SK-N-SH (cell line): ENCODE results near the gene AGMO. TPM values are rescaled to one million over a fixed set of nuclear protein-coding genes. Genes with fewer than 3 reads are reported as not detected.

Source experiments
- CTCF ChIA-PET: fragments of 300-600, 350-600 bp; formaldehyde crosslinking; extraction: SDS; loops from one replicate; lab custom pipeline; 2021; lab: Yijun Ruan, JAX
- POLR2A ChIA-PET: fragments of 350-600 bp; sonication (Branson Sonifier 250); formaldehyde crosslinking; extraction: SDS; loops from one replicate; lab custom pipeline; 2020; ENCODE audit warnings: antibody characterized with exemption, inconsistent platforms; lab: Yijun Ruan, JAX
- DNase-seq: peaks from one replicate; pipeline ENCODE4 v3.0.0; 2012
- H2AFZ ChIP-seq: fragments of 200-600 bp; sonication (generic); 2 replicates; pipeline ENCODE4 v1.8.1; 2016; ENCODE audit warnings: antibody characterized with exemption, mild to moderate bottlenecking, low read depth
- H3F3A ChIP-seq: fragments of 200-600 bp; sonication (generic); replicated peaks from 2 replicates; pipeline ENCODE3; 2016; ENCODE audit warnings: antibody characterized with exemption, mild to moderate bottlenecking; ENCODE audit not compliant: insufficient read depth
- H3K27ac ChIP-seq, 2 experiments: fragments of 200-500 bp in 1 of 2; fragments of 200-600 bp in 1 of 2; sonication (Bioruptor generic) in 1 of 2; sonication (generic), shearing (Covaris generic) in 1 of 2; 2 replicates each; pipeline versions ENCODE4 v1.5.1 to v1.6.1; 2014 to 2016; ENCODE audit warnings: low read depth in 2 of 2, inconsistent platforms in 1 of 2, low read length in 1 of 2, mild to moderate bottlenecking in 1 of 2, mixed read lengths in 1 of 2
- H3K27me3 ChIP-seq: fragments of 200-600 bp; sonication (generic), shearing (Covaris generic); 2 replicates; pipeline ENCODE4 v1.6.1; 2016; ENCODE audit warnings: mixed run types; ENCODE audit not compliant: insufficient read depth
- H3K36me3 ChIP-seq, 2 experiments: fragments of 200-500 bp in 1 of 2; fragments of 200-600 bp in 1 of 2; sonication (Bioruptor generic) in 1 of 2; sonication (generic) in 1 of 2; replicated peaks in 1 of 2; 2 replicates each; pipeline versions ENCODE3 to v1.5.1; 2014 to 2016; ENCODE audit warnings: low read length in 1 of 2, mild to moderate bottlenecking in 1 of 2; ENCODE audit not compliant: insufficient read depth in 2 of 2, control insufficient read depth in 1 of 2
- H3K4me1 ChIP-seq, 2 experiments: fragments of 200-500 bp in 1 of 2; fragments of 200-600 bp in 1 of 2; sonication (Bioruptor generic) in 1 of 2; sonication (generic), shearing (Covaris generic) in 1 of 2; 2 replicates each; pipeline versions ENCODE4 v1.5.1 to v1.6.1; 2014 to 2016; ENCODE audit warnings: low read depth in 1 of 2, low read length in 1 of 2, mixed run types in 1 of 2; ENCODE audit not compliant: insufficient read depth in 2 of 2, control insufficient read depth in 1 of 2
- H3K4me2 ChIP-seq: fragments of 200-600 bp; sonication (generic), shearing (Covaris generic); 2 replicates; pipeline ENCODE4 v1.6.1; 2017; ENCODE audit warnings: mixed run types
- H3K4me3 ChIP-seq, 2 experiments: fragments of 200-500 bp in 1 of 2; fragments of 200-600 bp in 1 of 2; sonication (Bioruptor generic) in 1 of 2; sonication (generic), shearing (Covaris generic) in 1 of 2; 2 replicates each; pipeline versions ENCODE4 v1.5.1 to v1.8.1; 2014 to 2016; ENCODE audit warnings: low read depth in 2 of 2, inconsistent platforms in 1 of 2, low read length in 1 of 2, mild to moderate bottlenecking in 1 of 2, mixed read lengths in 1 of 2, moderate library complexity in 1 of 2
- H3K79me2 ChIP-seq: fragments of 200-600 bp; sonication (generic); 2 replicates; pipeline ENCODE4 v1.8.1; 2017; ENCODE audit warnings: mild to moderate bottlenecking; ENCODE audit not compliant: insufficient read depth
- H3K9ac ChIP-seq: fragments of 200-600 bp; sonication (generic); 2 replicates; pipeline ENCODE4 v1.6.1; 2017; ENCODE audit warnings: mixed run types
- H3K9me2 ChIP-seq: fragments of 200-600 bp; sonication (generic); 2 replicates; pipeline ENCODE4 v1.6.1; 2017; ENCODE audit warnings: mixed run types
- H3K9me3 ChIP-seq: fragments of 200-600 bp; sonication (generic); 2 replicates; pipeline ENCODE4 v1.6.1; 2017; ENCODE audit warnings: mixed run types, mild to moderate bottlenecking, moderate library complexity
- H4K20me1 ChIP-seq: fragments of 200-600 bp; sonication (generic); 2 replicates; pipeline ENCODE4 v1.6.1; 2017; ENCODE audit warnings: mild to moderate bottlenecking, mixed run types; ENCODE audit not compliant: insufficient read depth
- ELF1 ChIP-seq: IDR thresholded peaks from 2 replicates; pipeline ENCODE4 v1.4.0; 2012
- GATA2 ChIP-seq: sonication (generic); formaldehyde crosslinking; IDR thresholded peaks from 2 replicates; pipeline ENCODE4 v1.5.0; 2020; ENCODE audit warnings: mild to moderate bottlenecking, missing genetic modification reagents
- IRF3 ChIP-seq: fragments of 150-350 bp; IDR thresholded peaks from 2 replicates; pipeline ENCODE4 v1.6.1; 2016; ENCODE audit warnings: mild to moderate bottlenecking, low read depth, low read length
- MAX ChIP-seq: IDR thresholded peaks from 2 replicates; pipeline ENCODE4 v1.4.0; 2012; ENCODE audit warnings: low read depth
- MXI1 ChIP-seq: IDR thresholded peaks from 2 replicates; pipeline ENCODE4 v1.6.1; 2012; ENCODE audit warnings: mild to moderate bottlenecking, low read depth, low read length, improper control_type of control experiment
- NFIC ChIP-seq: IDR thresholded peaks from 2 replicates; pipeline ENCODE4 v1.4.0; 2012; ENCODE audit warnings: borderline replicate concordance
- NRF1 ChIP-seq: IDR thresholded peaks from 2 replicates; pipeline ENCODE4 v1.6.1; 2012; ENCODE audit warnings: low read depth, mild to moderate bottlenecking, low read length
- PBX3 ChIP-seq: IDR thresholded peaks from 2 replicates; pipeline ENCODE4; 2012
- REST ChIP-seq: IDR thresholded peaks from 2 replicates; pipeline ENCODE4 v1.6.1; 2012; ENCODE audit warnings: mild to moderate bottlenecking, low read depth, low read length, moderate library complexity
- RFX5 ChIP-seq: IDR thresholded peaks from 2 replicates; pipeline ENCODE4 v1.6.1; 2012; ENCODE audit warnings: mild to moderate bottlenecking, improper control_type of control experiment, low read length
- SIN3A ChIP-seq: IDR thresholded peaks from 2 replicates; pipeline ENCODE4 v1.6.1; 2012; ENCODE audit warnings: low read depth, mild to moderate bottlenecking, low read length, moderate library complexity, borderline replicate concordance
- TCF12 ChIP-seq: IDR thresholded peaks from 2 replicates; pipeline ENCODE4 v1.4.0; 2012
- USF2 ChIP-seq: fragments of 150-350 bp; IDR thresholded peaks from 2 replicates; pipeline ENCODE4 v1.6.1; 2017; ENCODE audit warnings: antibody characterized with exemption, low read length, low read depth, borderline replicate concordance
- YY1 ChIP-seq: IDR thresholded peaks from 2 replicates; pipeline ENCODE4 v1.4.0; 2012; ENCODE audit warnings: low read depth, mild to moderate bottlenecking
- WGBS: methylation state at CpG from one replicate; pipeline ENCODE4 v1.1.6; 2017; ENCODE audit warnings: low lambda C conversion rate; 5-methylcytosine and 5-hydroxymethylcytosine counted together
- polyA plus RNA-seq, 3 experiments: library from polyadenylated mRNA; depleted of rRNA; stranded (reverse); fragments of >200 nt; gene quantifications; 2 replicates each; pipeline ENCODE4 v1.2.3, GENCODE V29; 2012

AGMO gene
- polyA plus RNA-seq, 1 of the 3 experiments (the other 2 are of a cell fraction) = 0.05 TPM

GRCh38 chr7:15577600-15577999 is 15.8 kb upstream of the AGMO start:
- CTCF ChIA-PET = interaction anchor here (1.0 to 1.1 kb wide), 2 partner anchors 8 to 24 kb away, joined by 3 to 5 read pairs; no protein-coding TSS in a partner anchor
- Histone ChIP-seq H3K9ac (no peak overlapping the region), H3K36me3 (no peaks in the 10 kb centered on the region), H2AFZ (no peak overlapping the region), H3F3A (no peaks in the 10 kb centered on the region), H3K4me2 (no peak overlapping the region), H3K4me3 (no peak overlapping the region), H3K27me3 (no peaks in the 10 kb centered on the region), H3K27ac (no peak overlapping the region), H3K4me1 (no peaks in the 10 kb centered on the region), H3K9me2 (no peaks in the 10 kb centered on the region), H3K79me2 (no peaks in the 10 kb centered on the region), H3K9me3 (no peaks in the 10 kb centered on the region; the same call in 1 of the 2 replicates), H4K20me1 (no peaks in the 10 kb centered on the region)
- POLR2A ChIA-PET = no interaction called here
- TF ChIP-seq NFIC (no peak), RFX5 (no peak), SIN3A (no peak), REST (no peak), GATA2 (CRISPR knock-in tag) (no peak), YY1 (no peak), IRF3 (no peak), USF2 (no peak), ELF1 (no peak), PBX3 (no peak), NRF1 (no peak), MAX (no peak), TCF12 (no peak), MXI1 (no peak)
- WGBS = 78% methylated on average over 2 of the region's 2 CpGs
- DNase-seq = no peak
